Measurements from ENCODE around the gene CLDND1. TPM values are rescaled to one million over a fixed set of nuclear protein-coding genes. Genes with fewer than 3 reads are reported as not detected.

The CLDND1 gene
- total and polyA plus RNA-seq, 2 of the 4 experiments (the other 2 are of a cell fraction) = 75.8 to 78.3 TPM

GRCh38 chr3:98555025-98555379 lies 32.3 kb upstream of the CLDND1 start:
- Histone ChIP-seq H2AK9ac (replicated peaks; ENCODE audit: low read depth, low read length, poor library complexity) (no peak overlapping the region), H3K9me1 (ENCODE audit: insufficient read depth, low read length) (no peaks in the 10 kb centered on the region), H3K4me1 (ENCODE audit: control insufficient read depth, insufficient read depth, low read length) (no peaks in the 10 kb centered on the region), H3K27me3 (ENCODE audit: control insufficient read depth, insufficient read depth, low read length) (peaks cover 17% of the 10 kb centered on the region), H4K91ac (ENCODE audit: insufficient read depth, low read depth, low read length) (no peak overlapping the region), H3K27ac (ENCODE audit: insufficient read depth, low read length) (no peak overlapping the region), H2BK120ac (ENCODE audit: low read depth, low read length) (no peak overlapping the region), H4K20me1 (ENCODE audit: insufficient read depth, low read length) (no peaks in the 10 kb centered on the region), H3K4me2 (ENCODE audit: low read depth, low read length) (no peak overlapping the region), H2AFZ (replicated peaks; ENCODE audit: low read length, poor library complexity) (no peak overlapping the region), H3K4me3 (ENCODE audit: insufficient read depth, low read depth, low read length) (no peak overlapping the region), H3K79me1 (ENCODE audit: low read depth in 1 of 2, low read length in 2 of 2) (no peaks in the 10 kb centered on the region), H2BK5ac (ENCODE audit: low read depth, low read length, poor library complexity, severe bottlenecking) (no peak overlapping the region), H2BK20ac (ENCODE audit: low read depth, low read length) (no peak overlapping the region), H2BK15ac (ENCODE audit: low read depth, low read length) (no peak overlapping the region), H3K23ac (ENCODE audit: low read depth, low read length) (no peak overlapping the region), H3K36me3 (ENCODE audit: control insufficient read depth, insufficient read depth, low read length) (no peaks in the 10 kb centered on the region), H3K14ac (replicated peaks; ENCODE audit: low read depth, low read length) (no peak overlapping the region), H3K9ac (ENCODE audit: low read depth, low read length) (no peak overlapping the region), H3K9me3 (ENCODE audit: control insufficient read depth, insufficient read depth, low read length) (no peaks in the 10 kb centered on the region), H4K5ac (ENCODE audit: low read depth, low read length) (no peak overlapping the region), H3K56ac (ENCODE audit: extremely low read depth, insufficient read depth, low read length) (no peak overlapping the region), H3K4ac (ENCODE audit: low read depth, low read length) (no peak overlapping the region), H4K8ac (ENCODE audit: low read depth in 2 of 2, low read length in 2 of 2) (no peak overlapping the region), H3K18ac (ENCODE audit: low read depth, low read length) (no peak overlapping the region), H2AK5ac (ENCODE audit: low read depth, low read length) (no peak overlapping the region)
- in situ Hi-C loops (cut with MboI; ENCODE audit: low sequenced_read_pairs) = loop anchor here (25.0 kb wide), 1 partner anchor 218 kb away; no protein-coding TSS in a partner anchor
- dilution Hi-C loops (cut with HindIII; ENCODE audit: low sequenced_read_pairs, unreplicated experiment) = no loop called here
- intact Hi-C loops (cut with micrococcal nuclease) = no loop called here
- ChIA-PET CTCF (no interaction called here), POLR2A (ENCODE audit: unreplicated experiment) (no interaction called here)
- no peak for DNase-seq
- no peak for ATAC-seq (ENCODE audit: low read depth)
- no peak for TF ChIP-seq BHLHE40 (IDR thresholded peaks at IDR 0.05; ENCODE audit: low read depth, low read length)
- TF ChIP-seq CHD1 (IDR thresholded peaks at IDR 0.05; ENCODE audit: low read depth, low read length) = no peak
- TF ChIP-seq USF2 (IDR thresholded peaks at IDR 0.05; ENCODE audit: low read depth, low read length) = no peak
- TF ChIP-seq NFE2L2 (IDR thresholded peaks at IDR 0.05; ENCODE audit: low read depth, low read length) = no peak
- BruUV-seq (replicated peaks) = no TSS peak
- 48% methylated on average over 2 of the region's 4 CpGs; no CpG with 5 or more reads in 1 of the 2 experiments for WGBS, 2 experiments (ENCODE audit: extremely low coverage in 2 of 2, insufficient read length in 1 of 2)

All from IMR-90 (cell line).